Measurements from ENCODE around the gene KLHL2.

The KLHL2 gene

GRCh38 chr4:165359506-165359905 is 152.1 kb downstream of the KLHL2 start:
- DNase-seq (ENCODE audit: low read depth) = peak; percentile 67
- H3K4me3 ChIP-seq (ENCODE audit: control insufficient read depth, low read depth, low read length) = no peak overlapping the region

GRCh38 chr4:165360041-165360695 is 152.8 kb downstream of the KLHL2 start:
- H3K4me3 ChIP-seq (ENCODE audit: control insufficient read depth, low read depth, low read length) = peak overlapping the region; percentile 1
- no peak for TF ChIP-seq CTCF (conservative IDR thresholded peaks at IDR 0.05; ENCODE audit: control insufficient read depth, insufficient read depth, low read depth, low read length)
- peak; percentile 81 for DNase-seq (ENCODE audit: low read depth)

More at GRCh38 chr4:165359506-165359905, 152.1 kb downstream of the KLHL2 start:
- no peak for TF ChIP-seq CTCF (conservative IDR thresholded peaks at IDR 0.05; ENCODE audit: control insufficient read depth, insufficient read depth, low read depth, low read length)

GRCh38 chr4:165360985-165361670 is 153.8 kb downstream of the KLHL2 start:
- TF ChIP-seq CTCF (conservative IDR thresholded peaks at IDR 0.05; ENCODE audit: control insufficient read depth, insufficient read depth, low read depth, low read length) = no peak
- DNase-seq (ENCODE audit: low read depth) = no peak
- no peak overlapping the region for H3K4me3 ChIP-seq (ENCODE audit: control insufficient read depth, low read depth, low read length)

GRCh38 chr4:165361810-165362209 is 154.4 kb downstream of the KLHL2 start:
- no peak for TF ChIP-seq CTCF (conservative IDR thresholded peaks at IDR 0.05; ENCODE audit: control insufficient read depth, insufficient read depth, low read depth, low read length)
- DNase-seq (ENCODE audit: low read depth) = no peak
- H3K4me3 ChIP-seq (ENCODE audit: control insufficient read depth, low read depth, low read length) = no peak overlapping the region

- TF ChIP-seq CTCF (conservative IDR thresholded peaks at IDR 0.05; ENCODE audit: control insufficient read depth, insufficient read depth, low read depth, low read length) = no peak
- DNase-seq (ENCODE audit: low read depth) = peak; percentile 65
- no peak overlapping the region for H3K4me3 ChIP-seq (ENCODE audit: control insufficient read depth, low read depth, low read length)
Measured at GRCh38 chr4:165364452-165365080, 157.2 kb downstream of the KLHL2 start.

- no peak overlapping the region for H3K4me3 ChIP-seq (ENCODE audit: control insufficient read depth, low read depth, low read length)
- TF ChIP-seq CTCF (conservative IDR thresholded peaks at IDR 0.05; ENCODE audit: control insufficient read depth, insufficient read depth, low read depth, low read length) = no peak
- no peak for DNase-seq (ENCODE audit: low read depth)
Measured at GRCh38 chr4:165367040-165367439, 159.7 kb downstream of the KLHL2 start.

All from fibroblast of mammary gland (primary cell).